Activated CD4-positive, alpha-beta T cell treated with anti-CD3 and anti-CD28 coated beads, Interleukin-10, Interleukin-2, amounts not matched to agents 100 ng/mL and 50 ng/mL, durations not matched to agents 16 hours and 8 hours (primary cell): Measurements from ENCODE around the gene FAM118B.

Experiments
- DNase-seq: peaks from one replicate; pipeline ENCODE4 v3.0.0-alpha.2; 2020

The FAM118B gene

DNA sequence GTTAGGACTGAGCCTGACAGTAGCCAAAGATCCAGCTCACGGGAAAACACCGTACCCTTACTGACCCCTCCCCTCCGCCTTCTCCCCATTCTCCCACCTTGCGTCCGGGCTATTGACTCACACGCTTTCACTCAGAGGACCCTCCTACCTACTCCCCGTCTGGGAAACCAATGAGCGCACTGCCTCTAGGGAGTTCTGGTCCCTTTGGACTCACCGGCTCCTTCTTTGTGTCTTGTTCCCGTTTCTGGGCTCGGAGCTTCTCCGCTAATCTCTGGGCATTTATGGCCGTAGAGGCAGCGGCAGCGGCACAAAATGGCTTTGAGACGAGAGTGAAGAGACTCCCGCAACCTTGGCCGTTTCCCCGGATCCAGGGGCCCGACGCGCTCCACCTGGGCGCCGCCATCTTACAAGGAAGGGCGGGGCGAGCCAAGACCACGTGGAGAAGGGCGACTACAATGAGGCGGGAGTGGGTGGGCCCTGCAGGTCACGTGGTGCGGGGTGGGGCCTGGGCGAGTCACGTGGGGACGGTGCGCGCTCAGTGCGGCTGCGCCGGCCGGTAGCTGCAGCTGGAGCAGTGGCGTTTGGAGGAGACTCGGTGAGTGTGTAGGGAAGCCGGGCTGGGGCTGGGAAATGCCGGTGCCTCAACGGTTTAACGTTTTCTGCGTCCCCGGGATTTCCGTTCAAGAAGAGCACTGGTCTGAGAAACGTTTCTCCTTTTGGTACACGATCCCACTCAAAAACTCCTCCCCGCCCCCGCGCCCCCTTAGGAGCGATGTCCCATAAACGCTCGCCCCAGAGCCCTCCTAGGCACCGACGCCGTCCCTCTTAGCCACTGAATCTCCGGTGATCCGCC, at the start of gene FAM118B, which contains the start of gene RPUSD4:
Gene FAM118B (plus strand): TSS at position 547 of the 853 bp plus-strand sequence. CDS start 23,220 bp downstream, outside the sequence.
Gene RPUSD4 (minus strand): TSS at position 415 of the 853 bp plus-strand sequence. CDS start 12 bp downstream, at position 403.
- peak; percentile 98 for DNase-seq

GRCh38 chr11:126162306-126163030, 49.1 kb upstream of the FAM118B start:
- no peak for DNase-seq

DNA sequence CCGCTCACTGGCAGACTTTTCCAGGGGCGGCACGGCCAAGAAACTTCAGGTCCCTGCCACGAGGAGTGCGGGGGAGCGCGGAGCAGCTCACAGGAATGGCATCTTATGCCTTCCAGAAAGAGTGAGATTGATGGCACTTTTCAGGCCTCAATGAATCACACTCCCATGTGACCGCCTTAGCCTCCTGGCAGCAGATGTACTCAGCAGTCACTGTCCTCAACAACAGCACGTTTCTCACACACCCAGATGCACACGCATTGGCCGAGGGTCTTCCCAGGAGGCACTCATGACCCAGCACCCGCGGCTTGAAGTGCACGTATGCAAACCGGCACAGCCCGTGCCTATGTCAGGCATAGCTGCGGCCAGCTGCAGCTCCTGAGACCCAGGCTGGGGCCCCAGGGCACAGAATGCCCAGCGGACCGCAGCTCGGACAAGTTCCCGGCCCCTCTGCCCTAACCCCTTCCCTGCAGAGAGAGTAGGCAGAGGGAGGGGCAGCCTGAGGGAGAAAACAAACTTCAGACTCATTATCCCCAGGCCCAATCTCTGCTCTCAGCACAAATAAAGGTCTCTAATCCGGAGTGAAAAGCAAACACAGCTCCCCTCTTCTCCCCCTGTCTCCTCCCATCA, 48.4 kb upstream of the FAM118B start:
- no peak for DNase-seq

GRCh38 chr11:126163779-126164178, 47.8 kb upstream of the FAM118B start:
- no peak for DNase-seq

DNA sequence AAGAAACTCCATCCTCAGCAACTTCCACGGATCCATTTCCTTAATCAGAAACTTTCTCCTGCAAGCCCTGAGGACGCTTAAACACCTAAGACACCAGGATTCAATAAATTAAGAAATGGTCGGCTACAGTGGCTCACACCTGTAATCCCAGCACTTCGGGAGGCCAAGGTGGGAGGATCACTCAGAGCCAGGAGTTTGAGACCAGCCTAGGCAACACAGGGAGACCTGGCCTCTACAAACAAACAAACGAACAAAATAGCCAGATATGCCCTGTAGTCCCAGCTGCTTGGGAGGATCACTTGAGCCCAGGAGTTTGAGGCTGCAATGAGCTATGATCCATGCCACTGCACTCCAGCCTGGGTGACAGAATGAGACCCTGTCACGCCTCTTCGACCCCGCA, 46.8 kb upstream of the FAM118B start:
- no peak for DNase-seq

DNA sequence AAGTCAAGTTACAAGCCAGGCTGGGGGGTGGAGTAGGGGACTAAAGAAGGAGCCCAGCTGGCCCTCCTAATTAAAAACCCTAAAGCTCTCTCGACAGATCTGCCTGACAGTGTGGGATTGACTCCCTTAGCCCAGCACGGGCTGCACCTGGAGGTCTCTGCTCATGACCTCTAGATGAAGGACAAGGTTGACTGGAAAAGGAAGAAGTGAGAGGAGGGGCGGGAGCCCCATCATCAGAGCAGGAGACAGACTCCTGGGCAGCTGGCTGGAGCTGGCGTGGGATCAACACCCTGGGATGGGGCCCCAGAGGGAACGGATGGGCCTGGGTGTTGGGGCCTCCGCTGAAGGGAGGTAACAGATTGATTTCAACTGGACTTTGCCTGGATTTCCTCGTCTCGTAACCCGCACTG, 46.3 kb upstream of the FAM118B start:
- DNase-seq, result no peak

- DNase-seq, result no peak
Observed at GRCh38 chr11:126165757-126166156, 45.8 kb upstream of the FAM118B start.

GRCh38 chr11:126166413-126166812, 45.2 kb upstream of the FAM118B start:
- no peak for DNase-seq

DNA sequence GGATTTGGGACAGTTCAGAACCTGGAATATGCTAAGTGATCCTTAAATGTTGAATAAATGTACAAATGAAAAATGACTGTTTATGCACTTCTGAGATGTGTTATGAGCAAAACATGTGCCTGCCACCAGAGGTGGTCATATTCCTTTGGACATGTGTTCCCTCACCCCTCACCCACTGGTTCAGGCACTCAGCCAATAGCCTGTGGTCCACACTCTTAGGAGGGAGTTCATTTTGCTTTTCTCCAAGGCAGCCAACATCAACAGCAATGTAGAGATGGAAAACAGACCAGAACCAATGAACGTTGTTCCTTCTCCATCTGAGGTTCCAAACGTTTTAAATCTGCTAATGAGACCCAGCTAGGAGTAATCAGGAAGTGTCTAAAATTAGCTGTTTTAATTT, 44.1 kb upstream of the FAM118B start:
- no peak for DNase-seq

DNA sequence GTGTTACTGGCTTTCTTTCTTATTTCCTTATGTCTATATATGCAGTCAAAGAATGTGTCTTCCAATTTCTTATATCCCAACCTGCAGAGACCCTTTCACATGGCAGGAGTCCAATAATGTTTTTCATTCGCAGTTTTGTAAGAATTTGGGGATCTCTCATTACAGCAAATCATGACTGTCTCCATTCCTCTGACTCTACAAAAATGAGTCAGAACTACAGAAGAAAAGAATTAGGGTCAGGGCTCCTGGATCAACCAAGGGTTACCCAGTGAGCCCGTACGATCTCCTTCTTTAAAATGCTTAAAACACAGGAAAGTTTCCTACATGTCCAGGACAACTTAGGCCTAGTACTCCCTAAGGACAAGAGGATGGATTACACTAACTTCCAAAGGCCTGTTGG, 42.3 kb upstream of the FAM118B start:
- DNase-seq, result no peak

GRCh38 chr11:126172596-126173038, 39.0 kb upstream of the FAM118B start:
- no peak for DNase-seq

DNA sequence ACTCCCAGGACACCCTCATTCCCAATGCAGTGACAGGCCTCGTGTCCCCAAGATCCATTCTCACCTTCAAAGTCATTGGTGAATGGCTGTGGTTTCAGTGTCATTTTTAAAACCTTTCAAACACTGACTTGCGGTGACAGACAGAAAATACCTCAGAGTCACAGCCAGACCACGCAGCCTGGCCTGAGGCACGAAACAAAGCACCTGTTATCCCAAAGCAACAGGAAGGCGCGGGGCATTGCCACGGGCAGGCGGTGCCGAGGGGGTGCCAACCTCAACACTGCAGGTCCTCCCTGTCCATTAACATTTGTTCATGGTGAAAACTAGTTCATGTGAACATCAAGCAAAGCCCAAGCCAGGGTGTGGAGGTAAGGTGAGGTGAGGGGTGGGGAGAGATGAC, 38.3 kb upstream of the FAM118B start:
- no peak for DNase-seq

GRCh38 chr11:126174816-126175215, 36.8 kb upstream of the FAM118B start:
- DNase-seq, result no peak

DNA sequence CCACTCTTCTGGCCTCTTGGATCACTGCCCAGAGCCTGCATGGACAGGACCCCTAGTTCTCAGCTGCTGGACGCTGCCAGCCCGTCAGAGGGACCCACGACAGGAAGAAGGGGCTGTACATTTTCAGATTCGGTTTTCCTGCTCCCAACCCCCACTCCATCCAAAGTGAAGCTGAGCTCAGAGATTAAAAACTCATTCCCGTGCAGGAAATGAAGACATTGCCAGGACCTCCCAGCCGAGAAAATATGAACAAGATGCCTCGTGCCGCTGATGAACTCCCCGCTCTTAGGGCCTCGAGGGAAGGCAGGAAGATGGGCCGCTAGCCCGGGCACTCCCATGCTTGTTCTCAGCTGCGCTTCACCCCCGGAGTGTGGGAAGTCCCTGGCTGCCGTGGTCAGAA, 36.2 kb upstream of the FAM118B start:
- no peak for DNase-seq

DNA sequence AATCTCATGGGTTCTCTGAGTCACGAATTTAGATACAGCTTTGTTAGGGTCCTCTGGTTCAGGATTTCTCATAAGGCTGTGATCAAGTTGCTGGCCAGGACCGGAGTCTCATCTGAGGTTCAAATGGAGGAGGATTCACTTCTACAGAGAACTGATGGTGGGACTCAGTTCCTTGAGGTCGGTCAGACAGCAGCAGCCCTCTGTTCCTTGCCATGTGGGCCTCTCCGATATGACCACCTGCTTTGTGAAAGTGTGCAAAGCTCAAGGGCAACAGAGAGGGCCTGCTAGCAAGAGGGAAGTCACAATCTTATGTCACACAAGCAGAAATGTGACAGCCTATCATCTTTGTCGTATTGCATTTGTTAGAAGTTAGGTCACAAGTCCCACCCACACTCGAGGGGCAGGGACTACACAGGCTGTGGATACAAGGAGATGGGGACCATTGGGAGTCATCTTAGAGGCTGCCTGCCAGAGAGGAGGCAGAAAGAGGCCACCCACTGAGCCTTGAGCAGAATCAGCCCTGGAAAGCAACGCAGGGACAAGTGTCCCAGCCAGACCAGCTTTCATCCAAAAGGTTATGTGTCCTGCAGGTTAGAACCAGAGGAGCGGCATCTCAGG, 34.6 kb upstream of the FAM118B start:
- no peak for DNase-seq

DNA sequence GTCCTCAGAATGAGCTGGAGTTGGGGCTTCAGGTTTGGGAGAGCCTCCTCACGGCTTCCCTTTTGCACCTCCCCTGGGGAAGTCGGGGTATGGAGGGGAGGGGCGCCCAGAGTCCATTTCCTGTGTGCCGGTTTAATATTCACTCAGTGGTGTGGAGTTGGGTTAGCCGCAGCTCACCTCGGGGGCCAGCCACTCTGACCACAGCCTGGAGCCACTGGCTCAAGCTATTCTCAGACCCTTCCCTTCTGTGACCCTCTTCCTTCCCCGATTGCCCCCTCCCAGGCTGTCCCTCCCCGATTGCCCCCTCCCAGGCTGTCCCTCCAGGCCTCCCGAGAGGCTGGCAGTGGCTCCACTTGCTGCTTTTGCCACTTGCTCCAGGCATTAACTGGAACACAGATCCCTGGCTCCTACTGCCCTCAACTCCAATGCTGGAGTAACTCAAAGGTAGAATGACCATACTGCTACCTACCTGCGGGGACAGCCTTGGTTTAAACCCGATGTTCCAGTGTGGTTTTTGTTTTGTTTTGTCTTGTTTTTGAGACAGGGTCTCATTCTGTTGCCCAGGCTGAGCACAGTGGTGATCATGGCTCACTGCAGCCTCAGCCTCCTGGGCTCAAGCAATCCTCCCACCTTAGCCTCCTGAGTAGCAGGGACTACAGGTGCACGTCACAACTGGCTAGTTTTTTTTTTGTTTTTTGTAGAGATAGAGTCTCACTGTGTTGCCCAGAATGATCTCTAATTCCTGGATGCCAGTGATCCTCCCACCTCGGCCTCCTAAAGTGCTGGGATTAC, 29.4 kb upstream of the FAM118B start:
- no peak for DNase-seq

DNA sequence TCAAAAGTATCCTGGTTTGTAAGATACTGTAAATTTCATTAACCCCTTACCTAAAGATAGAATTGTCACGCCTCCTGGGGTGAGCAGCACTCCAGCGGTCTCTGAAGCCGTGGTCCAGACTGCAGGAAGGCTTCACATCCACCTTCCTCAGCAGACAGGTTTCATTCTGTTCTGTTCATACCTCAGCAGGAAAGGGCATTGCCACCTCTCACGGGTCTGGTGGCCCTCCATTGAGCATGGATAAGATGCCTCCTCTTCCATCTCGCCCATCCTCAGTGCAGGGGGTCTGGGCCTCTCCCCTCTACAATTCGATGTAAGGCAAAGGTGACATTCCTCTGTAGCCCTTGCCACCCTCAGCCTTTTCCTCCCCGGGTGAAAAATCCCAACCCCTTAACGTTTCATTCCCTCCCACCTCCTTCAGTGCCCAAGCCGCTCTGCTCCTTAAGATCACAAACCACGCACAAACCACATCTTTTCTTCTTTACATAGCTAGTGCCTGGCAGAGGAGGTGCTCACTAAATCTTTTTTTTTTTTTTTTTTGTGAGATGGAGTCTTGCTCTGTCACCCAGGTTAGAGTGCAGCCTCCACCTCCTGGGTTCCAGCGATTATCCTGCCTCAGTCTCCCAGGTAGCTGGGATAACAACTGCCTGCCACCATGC, 28.7 kb upstream of the FAM118B start:
- DNase-seq, result no peak

DNA sequence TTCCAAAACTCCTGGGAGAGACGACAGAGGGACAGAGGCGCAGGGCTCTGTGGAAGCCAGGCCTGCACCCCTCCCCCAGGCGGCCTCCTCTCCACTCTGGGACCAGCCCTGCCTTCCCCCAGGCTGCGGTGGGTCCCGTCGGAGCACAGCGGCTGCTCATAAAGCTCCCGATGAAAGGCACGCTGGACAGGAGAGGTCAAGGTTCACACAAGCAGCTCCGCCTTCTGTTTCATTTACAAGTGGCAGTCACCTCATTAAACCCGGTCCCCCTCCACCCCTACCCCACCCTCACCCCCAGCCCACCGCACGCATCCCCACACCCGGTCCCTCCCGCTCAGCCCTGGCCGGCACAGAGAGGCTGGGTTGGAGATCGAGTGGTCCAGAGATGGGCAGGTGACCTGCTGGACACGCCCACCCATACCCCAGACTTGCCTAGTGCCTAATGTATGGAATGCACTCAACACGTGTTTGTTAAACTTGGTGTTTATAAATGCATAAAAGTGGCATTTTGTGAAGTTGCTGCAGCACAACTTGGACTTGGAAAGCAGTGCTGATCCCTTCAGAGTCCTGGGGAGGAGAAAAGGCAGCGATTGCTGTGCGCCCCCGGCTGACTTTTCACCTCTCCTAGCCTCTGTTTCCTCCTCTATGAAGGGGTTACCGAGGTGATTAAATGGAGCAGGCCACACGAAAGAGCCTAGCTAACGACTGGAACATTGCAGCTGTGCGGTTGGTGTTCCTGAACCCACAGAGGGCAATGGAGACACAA, 26.1 kb upstream of the FAM118B start:
- DNase-seq, result no peak

DNA sequence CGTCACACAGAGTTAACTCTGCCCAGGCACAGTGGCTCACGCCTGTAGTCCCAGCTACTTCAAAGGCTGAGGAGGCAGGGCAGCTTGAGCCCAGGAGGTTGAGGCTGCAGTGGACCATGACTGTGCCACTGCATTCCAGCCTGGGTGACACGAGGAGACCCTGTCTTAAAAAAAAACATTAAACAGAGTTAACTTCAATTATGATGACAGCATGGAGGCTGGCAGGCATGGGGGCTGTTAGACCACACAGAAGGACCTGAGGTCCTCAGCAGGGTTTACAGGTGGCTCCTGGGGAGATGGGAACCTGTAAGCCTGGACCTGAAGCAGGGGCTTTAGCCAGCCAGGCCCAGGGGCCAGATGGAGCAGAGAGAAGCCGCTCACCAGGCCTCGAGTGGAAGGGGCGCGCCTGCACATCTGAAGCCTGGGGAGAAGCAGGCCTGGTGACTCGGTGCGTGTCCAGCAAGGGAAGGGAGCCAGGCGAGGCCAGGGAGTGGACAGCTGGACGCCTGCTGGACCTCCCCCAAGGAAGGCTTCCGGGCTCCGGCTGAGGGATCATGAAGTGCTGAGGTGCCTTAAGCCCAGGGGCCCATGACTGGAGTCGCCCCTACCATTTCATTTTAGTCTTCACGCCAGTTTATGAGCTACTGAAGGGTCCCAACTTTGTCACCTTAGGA, 25.4 kb upstream of the FAM118B start:
- no peak for DNase-seq
